ENCODE data around the gene PHLPP1.
"Not testable (repeated sequence)": the region's sequence is repeated elsewhere in the genome, so short reads cannot be mapped to it uniquely, and the experiment has no call there.

Gene PHLPP1

DNA sequence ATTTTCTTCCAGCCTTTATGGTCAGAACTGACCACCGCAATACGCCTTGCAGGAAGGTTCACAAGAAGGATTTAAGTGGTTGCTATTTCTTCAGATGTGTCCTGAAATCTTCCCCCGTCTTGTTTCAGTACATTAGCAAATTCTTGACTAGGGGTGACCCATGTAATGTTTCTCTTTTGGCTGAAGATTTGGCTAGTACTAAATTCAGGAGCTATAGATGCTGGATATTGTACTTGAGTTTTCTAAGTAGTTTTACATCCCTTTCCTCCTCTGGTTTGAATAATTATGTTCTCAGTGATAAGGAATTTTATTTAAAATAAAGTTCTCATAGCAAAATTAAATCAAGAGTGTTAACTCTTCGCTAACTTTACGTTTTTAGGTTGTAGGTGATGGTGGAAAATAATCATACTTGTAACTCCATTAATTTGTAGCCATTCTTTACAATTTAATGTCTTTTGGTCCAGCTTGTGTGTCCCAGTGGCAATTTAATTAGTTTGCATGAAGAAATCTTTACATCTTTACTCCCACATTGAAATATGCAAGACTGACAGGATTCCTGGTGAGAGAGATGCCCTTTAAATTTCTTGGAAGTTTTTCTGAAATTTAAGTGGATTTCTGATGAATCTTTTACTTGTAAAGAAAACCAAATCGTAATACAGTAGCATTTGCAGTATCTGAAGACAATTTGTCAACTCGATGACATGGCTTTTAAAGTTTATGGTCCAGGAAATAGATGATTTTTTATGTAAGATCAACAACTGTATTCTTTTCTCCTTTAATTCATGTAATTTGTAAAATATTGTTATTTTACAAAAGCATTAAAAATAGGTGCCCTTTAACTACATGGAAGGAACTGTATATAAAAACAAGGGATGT lies 2.8 kb downstream of the PHLPP1 start:
- no peak for DNase-seq

DNA sequence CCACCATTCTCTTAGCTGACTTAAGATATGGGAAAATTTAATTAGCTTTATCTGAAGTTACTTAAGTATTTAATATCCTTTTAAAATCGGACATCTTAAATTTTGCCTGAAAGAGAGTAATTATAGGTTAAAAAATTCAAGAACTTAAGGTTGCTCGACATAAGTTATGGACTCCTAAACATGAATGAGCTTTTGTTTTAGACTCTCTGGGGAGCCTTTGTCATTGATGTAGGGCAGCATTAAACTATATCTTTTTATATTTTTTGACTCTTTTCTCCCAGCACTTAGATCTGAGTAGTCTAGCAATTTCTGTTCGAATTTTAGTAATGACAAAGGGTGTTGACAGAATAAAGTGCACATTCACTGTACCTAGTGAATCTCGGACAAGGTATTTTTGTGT lies 4.7 kb downstream of the PHLPP1 start:
- DNase-seq = no peak

DNA sequence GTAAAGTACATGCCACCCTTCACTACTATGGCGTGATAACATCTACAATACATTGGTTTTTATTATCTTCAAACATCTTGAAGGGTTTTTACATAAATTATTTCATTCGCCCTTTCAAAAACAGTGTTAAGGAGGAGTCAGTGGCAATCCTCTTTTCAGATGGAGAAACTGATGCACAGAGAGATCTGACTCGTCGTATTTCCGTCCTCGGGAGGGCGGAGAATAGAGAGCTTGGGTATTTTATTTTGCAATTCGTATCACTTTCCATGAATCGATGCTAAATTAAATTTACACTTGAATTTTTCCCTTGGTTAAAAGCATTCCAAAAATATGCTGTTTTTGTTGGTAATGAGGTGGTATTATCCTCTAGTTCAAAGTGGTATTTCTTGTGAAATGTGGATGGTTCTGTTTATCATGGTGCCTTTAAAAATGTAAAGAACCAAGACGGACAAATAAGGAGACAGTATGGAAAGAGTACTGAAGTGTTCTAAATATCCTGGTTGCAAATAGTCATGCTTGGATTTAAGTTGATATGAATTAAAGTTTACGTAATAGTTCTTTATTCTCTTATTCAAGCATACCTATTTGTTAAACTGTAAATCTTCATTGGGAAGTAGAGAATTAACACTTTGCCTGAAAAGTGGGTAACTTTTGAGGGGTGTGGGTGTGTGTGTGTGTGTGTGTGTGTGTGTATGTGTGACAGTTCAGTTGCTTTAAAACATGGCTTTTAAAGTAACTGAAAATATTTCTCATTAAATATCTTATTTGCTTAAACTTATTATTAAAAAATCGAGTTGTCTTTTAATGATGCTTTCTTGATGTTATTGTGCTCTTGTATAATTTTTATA lies 5.6 kb downstream of the PHLPP1 start:
- DNase-seq = no peak

DNA sequence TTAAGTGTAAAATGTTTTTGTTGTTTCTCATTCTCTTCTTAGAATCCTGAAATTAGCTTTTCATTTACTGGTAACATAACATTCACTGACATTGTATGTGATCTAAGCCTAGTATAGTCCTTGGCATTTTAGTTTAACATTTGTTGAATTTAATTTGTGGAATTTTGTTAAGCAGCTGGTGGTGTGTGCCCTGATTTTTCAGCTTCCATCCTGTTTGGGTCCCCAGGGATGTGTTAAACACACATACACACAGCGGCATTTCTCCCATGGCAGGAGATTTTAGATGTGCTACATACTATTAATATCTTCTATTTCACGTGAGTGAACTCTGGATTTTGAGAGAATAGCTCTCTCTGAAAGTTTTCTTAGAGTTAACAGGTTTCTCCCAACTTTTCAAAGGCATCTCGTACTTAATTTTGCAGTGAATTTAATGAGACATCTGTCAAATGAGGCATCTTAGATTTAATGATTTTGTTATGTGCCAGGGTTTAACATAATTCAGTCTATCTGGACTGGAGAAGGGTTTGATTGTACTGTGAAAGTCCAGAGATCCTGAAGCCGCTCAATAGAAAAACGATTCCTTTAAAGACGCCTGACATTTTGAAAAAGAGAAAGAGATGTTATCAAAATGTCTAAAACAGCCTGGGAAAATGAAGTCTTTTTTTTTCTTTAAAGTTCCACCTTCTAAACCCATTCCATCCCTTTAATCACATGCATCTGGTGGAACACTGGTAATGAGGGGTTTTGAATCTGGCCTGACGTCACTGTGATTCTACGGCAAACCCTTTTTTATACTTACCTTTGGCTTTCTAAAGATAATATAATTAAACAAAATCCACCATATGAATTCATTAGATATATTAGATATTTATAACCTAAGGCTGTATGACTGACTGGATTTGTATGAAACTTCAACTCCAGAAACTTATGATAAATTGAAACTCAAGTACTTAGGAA lies 6.8 kb downstream of the PHLPP1 start:
- no peak for DNase-seq

DNA sequence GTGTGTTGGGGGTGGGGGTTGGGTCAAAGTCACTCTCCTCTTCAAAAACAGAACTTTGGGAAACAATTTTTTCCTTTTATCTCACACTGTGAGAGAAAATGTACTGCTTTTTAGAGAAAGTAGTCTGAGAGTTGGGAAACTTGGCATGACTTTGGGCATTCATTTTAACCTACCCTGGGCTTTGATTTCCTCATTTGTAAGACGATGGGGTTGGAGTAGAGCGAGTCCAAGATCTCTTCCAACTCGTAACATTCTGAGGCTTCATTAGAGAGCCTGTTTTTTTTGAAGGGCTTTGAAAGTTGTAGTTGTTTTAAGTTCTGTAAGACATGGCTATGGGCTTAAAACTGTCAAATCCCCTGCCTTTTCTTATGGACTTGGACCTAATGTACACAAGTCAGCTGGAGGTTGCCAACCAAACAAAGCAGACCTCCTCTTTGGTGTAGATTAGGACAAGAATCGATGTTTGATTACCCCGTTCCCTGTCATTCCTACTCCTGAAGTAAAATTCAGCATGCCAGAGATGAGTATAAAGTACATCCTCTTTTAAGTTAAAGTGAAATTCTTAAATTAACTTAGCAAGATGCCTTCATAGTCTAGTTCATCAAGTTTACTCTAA lies 8.4 kb downstream of the PHLPP1 start:
- DNase-seq = no peak

DNA sequence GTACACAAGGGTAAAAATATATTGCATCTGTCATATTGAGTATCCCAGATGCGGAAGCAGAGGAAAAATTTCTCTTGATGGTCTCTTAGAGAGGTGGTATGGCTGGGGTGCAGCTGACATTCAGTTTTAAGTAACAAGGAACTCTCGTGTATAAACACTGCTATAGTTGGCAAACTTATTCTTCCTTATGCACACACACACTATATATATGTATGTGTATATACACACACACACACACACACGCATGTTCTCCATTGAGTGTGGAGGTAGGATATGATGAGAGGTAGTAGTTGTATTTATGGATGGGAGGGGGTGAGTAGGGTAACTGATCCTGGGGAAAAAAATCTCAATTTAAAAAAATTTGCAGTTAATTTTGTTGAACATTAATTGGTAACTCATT lies 10.6 kb downstream of the PHLPP1 start:
- DNase-seq = no peak

DNA sequence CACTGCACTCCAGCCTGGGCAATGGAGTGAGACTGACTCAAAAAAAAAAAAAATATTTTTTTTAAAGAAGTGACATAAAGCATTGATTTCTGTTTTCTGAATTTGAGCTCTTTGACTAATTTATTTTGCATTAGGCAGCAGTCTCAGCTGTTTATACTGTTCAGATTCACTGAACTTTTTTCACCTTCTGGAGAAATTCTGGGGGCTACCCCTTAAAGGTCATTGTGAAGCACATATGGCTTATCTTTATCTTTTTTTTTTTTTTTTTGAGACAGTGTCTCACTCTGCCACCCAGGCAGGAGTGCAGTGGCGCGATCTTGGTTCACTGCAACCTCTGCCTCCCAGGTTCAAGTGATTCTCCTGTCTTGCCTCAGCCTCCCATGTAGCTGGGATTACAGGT lies 12.9 kb downstream of the PHLPP1 start:
- no peak for DNase-seq

DNA sequence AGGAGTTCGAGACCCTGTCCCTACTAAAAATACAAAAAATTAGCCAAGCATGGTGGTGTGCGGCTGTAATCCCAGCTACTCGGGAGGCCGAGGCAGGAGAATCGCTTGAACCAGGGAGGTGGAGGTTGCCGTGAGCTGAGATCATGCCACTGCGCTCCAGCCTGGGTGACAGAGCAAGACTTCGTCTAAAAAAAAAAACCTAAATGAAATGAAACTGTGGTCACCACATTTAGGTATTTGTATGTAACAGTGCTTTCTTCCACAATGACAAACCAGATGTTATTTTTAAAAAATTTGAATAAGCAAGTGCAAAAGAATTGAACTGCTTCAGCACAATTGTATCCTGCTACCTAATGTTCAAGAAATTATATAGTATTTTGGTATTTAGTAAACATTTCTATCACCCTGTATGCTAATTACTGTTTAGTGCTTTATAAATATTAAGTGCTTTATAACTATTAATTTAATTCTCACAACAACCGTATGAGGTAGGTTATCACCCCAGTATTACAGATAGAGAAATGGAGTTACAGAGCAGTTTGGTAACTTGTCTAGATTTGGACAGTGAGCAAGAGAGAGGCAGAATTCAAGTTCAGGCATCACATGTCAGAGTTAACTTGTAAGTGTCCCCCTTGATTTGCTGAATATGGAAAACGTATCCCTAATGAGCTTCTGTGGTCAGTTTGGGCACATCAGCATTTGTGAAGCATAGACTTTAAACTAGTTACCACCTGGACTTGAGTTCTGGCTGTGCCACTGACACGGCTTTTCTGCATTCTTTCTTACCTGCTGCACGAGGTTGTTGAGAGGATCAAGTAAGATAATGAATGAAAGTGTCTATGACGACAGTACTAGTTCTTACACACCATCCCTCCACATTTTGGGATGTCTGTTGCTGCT lies 14.4 kb downstream of the PHLPP1 start:
- no peak for DNase-seq

DNA sequence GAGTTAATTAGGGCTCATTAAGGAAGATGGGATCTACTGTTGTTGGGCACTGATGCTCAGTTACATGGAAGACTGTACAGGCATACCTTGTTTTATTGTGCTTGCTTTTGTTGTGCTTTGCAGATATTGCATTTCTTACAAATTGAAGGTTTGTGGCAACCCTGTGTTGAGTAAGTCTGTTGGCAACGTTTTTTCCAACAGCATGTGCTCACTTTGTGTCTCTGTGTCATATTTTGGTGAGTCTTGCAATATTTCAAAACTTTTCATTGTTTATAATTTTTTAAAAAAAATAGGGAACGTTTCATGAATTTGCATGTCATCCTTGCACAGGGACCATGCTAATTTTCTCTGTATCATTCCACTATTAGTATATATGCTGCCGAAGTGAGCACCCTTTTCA lies 15.6 kb downstream of the PHLPP1 start:
- DNase-seq = no peak

DNA sequence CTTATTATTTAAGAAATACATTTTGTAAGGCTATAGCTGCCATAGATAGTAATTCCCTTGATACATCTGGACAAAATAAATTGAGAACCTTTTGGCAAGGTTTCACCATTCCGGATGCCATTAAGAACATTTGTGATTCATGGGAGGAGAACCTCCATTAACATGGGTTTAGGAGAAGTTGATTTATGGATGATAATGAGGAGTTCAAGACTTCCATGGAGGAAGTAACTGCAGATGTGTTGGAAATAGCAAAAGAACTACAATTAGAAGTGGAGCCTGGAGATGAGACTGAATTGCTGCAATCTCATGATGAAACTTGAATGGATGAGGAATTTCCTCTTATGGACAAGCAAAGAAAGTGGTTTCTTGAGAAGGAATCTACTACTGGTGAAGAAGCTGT lies 17.3 kb downstream of the PHLPP1 start:
- no peak for DNase-seq

DNA sequence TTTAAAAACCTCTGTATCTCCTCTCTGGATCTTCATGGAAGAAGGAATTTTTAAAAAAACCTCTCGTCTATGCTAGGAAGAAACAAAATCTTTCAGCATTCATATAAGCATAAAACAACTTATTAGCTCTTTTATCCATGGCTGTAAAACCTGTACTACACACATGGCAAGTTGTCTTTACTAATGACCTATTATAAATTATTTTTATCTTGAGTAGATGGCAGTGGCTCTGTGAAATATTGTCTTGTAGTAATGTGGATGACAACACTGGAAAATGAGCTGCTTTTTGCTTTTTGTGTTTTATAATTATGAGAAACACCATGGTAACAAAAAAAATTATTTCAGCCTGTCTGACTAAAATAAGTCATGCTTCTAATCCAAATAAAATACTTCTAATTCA lies 18.9 kb downstream of the PHLPP1 start:
- no peak for DNase-seq

DNA sequence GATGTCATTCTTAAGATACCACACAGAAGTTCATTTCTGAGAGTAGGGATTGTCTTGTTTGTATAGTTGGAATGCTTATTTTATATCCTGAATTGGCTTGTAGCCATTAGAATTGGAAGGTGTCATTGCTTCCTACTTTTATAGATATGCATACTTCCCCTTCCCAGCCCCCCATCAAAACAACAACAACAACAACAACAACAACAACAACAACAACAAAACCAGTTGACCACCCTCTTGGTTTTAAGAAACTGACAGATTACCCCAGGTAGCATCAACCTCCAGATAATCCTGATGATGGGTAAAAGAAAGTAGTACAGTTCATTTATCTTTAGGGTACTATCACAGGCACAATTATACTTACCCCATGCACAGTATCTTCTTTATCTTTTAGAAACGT lies 20.0 kb downstream of the PHLPP1 start:
- no peak for DNase-seq

DNA sequence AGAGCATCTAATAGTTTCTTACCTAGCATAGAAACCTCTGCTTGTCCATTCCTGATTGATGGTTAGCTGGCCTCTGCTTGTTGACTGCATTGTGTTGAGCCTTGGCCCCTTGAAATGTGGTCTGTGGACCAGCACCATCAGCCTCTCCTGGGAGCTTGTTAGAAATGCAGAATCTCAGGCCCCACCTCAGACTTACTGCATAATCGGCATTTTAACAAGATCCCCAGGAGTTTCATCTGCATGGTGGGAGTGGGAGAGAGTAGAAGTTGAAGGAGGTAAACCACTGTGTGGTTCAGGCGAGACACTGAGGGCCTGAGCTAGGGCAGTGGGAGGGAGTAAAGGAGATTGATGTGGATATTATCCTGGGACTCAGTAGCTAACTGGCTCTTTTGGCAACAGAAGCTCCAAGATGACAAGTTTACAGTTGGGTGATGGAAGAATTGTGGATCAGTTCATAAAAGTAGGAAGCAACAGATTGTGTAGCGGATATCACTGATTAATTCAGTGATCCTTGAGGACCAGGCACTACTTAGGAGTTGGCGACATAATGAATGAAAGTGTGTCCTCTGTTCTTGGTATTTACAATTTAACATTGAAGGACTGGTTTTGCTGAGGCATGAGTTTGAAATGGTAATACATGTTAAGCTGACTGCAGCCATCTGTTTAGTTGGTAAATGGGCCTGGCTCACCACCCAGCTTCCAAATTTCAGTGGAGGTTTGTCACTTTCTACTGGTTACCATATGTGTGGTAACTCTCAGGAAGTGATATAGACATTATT lies 20.9 kb downstream of the PHLPP1 start:
- no peak for DNase-seq

DNA sequence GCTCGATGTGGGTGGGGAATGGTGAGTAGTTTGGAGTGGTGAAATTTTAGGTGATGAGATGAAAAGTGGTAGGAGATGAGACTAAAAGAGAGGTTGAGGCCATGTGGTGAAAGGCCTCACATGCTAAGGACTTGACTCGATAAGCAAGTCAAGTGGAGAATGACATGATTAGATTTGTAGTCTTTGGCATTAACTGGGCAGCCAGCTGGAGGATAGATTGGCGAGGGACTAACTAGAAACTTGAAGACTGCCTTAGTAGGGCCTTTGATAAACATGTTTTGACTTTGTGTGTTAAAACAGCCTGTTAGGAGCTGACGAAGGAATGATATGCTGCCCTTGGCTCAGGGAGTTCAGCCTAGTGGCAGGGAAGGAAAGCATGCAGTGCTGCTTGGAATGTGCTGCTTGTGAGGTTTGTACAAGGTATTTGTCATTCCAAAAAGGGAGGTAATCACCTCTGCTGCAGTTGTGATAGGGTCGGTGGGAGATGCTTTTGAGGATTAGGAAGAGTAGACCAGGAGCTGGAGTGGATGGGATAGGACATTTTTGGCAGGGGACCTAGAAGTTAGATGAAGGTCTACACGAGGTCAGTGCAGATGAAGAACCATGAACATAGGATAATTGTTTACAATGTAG lies 22.0 kb downstream of the PHLPP1 start:
- no peak for DNase-seq

DNA sequence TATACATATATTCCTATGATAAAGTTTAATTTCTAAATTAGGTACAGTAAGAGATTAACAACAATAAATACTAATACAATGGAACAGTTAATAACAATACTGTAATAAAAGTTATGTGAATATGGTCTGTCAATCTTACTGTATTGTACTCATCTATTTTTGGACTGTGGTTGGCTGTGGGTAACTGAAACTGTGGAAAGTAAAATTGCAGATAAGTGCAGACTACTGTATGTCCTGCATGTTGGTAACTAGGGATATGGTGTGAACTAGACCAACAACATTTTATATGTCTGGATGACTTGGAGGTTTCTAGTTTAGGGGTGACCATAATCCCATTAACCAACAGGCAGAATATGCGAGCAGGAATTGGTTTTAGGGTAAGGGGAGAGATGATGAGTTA lies 23.3 kb downstream of the PHLPP1 start:
- DNase-seq = no peak

DNA sequence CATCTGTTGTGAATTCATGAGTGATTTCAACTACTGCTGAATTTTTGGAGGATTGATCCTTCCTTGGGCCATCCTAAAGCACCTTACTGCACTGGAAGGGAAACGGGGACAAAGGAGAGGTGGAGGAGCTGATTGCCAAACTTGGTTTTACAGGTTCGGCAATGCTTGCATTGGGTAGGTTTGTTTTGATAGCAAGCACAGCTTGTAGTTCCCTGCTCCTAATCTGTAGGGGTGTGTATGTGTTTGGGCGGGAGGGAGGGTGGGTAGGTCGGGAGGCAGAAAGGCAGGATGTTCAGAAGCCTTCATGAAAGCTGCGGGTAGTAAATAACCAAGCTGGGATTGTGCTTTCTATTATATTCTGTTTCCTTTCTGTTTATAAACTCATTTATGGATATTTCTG lies 24.6 kb downstream of the PHLPP1 start:
- no peak for DNase-seq

DNA sequence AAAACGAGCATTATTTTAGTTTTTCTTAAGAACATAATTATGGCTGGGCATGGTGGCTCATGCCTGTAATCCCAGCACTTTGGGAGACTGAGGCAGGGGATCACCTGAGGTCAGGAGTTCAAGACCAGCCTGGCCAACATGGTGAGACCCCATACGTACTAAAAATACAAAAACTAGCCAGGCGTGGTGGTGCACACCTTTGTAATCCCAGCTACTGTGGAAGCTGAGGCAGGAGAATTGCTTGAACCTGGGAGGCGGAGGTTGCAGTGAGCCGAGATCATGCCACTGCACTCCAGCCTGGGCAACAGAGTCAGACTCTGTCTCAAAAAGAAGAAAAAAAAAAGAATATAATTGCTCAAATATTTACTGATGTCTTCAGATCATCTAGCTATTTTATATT lies 25.3 kb downstream of the PHLPP1 start:
- not testable (repeated sequence) for DNase-seq

DNA sequence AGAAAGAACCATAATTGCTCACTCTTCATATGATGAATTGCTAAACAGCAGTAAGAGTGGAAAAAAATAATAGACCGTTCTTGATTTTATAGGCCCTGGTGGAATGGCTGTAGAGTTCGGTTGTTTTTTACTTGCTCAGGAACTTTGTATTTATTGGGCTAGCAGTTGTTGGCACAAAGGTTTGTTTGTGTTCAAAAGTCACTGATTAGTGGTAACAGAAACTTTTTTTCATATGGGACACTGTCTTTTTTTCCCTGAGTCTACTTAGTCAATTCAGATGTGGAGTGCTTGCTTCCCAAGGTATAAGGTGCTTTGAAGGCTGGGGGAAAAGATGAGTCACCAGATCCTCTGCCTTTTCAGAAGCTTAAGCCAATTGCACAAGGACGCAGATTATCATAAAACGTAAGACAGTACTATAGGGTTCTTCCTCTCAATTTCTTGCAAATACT lies 25.8 kb downstream of the PHLPP1 start:
- no peak for DNase-seq

DNA sequence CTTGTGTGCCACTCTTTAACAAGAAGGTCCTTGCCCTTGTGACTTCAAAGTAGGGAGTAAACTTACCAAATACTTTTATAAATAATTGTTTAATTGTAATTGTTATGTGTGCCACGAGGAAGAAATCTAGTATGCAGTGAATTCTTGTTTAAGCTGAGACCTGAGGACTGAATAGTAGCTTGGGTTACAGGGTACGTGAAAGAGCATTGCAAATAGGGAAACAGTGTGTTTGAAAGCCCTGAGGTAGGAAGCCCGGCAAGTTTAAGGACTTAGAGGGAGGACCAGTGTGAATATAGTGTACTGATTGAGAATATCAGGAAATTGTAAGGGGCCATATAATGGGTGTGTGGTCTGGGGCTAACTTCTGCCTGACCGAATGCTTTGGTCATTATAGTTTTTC lies 26.2 kb downstream of the PHLPP1 start:
- DNase-seq = no peak
